ENCODE measurements around the gene CEND1. TPM values are rescaled to one million over a fixed set of nuclear protein-coding genes. Genes with fewer than 3 reads are reported as not detected.

Gene CEND1
- total and polyA plus RNA-seq, 2 of the 13 experiments (the other 11 are each of a cell fraction or from before 2014, with no cell fraction given): not detected

GRCh38 chr11:836700-837099 lies 46.8 kb upstream of the CEND1 start:
- DNase-seq (ENCODE audit: low spot score) (no peak), ATAC-seq (no peak), FAIRE-seq (no peak)
- Histone ChIP-seq H3K4me2 (ENCODE audit: low read depth, low read length) (no peak overlapping the region), H3K9me3 (ENCODE audit: low read length) (no peaks in the 10 kb centered on the region), H3K79me2 (ENCODE audit: insufficient read depth, low read length) (peaks cover 30% of the 10 kb centered on the region), H3K27me3 (ENCODE audit: control insufficient read depth in 1 of 2, insufficient read depth in 2 of 2, low read length in 2 of 2) (no peaks in the 10 kb centered on the region), H2AFZ (ENCODE audit: low read length) (no peak overlapping the region), H3K4me1 (ENCODE audit: insufficient read depth, low read length) (peaks cover 73% of the 10 kb centered on the region), H4K20me1 (ENCODE audit: insufficient read depth, low read length) (peaks cover 20% of the 10 kb centered on the region; the same call in 1 of the 2 replicates), H3K9ac (ENCODE audit: insufficient read depth, low read depth, low read length) (no peak overlapping the region), H3K27ac (ENCODE audit: extremely low read length, insufficient read depth, low read length) (no peak overlapping the region), H3K4me3 (replicated peaks in 1 of 3; ENCODE audit: insufficient read depth in 1 of 3, low read depth in 2 of 3, low read length in 3 of 3) (no peak overlapping the region), H3K36me3 (replicated peaks in 1 of 2; ENCODE audit: control insufficient read depth in 1 of 2, insufficient read depth in 2 of 2, low read length in 2 of 2) (peaks cover 9 to 36% of the 10 kb centered on the region in 2 experiments)
- in situ Hi-C loops (cut with HindIII; ENCODE audit: extremely low pct_ligation_motif_present, low pct_unique_long_range_greater_than_20kb) (no loop called here), intact Hi-C loops (cut with micrococcal nuclease; ENCODE audit: unreplicated experiment) (no loop called here)
- CTCF ChIA-PET (ENCODE audit: low intra/inter-chr PET ratio, low total read pairs): no interaction called here
- POLR2A ChIA-PET: interaction anchor here (11.1 to 16.1 kb wide), 2 partner anchors 7 to 18 kb away, joined by 141 to 264 read pairs; partner anchors contain the start of genes CD151, CRACR2B and PNPLA2
- no TSS peak for BruUV-seq (replicated peaks)
- 80% methylated on average over 1 of the region's 9 CpGs for WGBS (ENCODE audit: low lambda C conversion rate)
- TF ChIP-seq AGO2 (optimal IDR thresholded peaks at IDR 0.05; ENCODE audit: low read depth, low read length) (peak; percentile 55), ZNF780A (CRISPR knock-in tag; IDR thresholded peaks at IDR 0.05) (0 out of 2 replicates have a peak, but pooled peaks have one; percentile 33), AGO1 (IDR thresholded peaks at IDR 0.05; ENCODE audit: low read depth, low read length, poor library complexity, severe bottlenecking) (peak; percentile 23), RFX1 (IDR thresholded peaks at IDR 0.05) (no peak), ZNF510 (CRISPR knock-in tag; IDR thresholded peaks at IDR 0.05; ENCODE audit: low read depth) (no peak), POLR2G (IDR thresholded peaks at IDR 0.05; ENCODE audit: low read depth, low read length) (peak; percentile 54; the same call in 1 of the 2 replicates), RBFOX2 (IDR thresholded peaks at IDR 0.05; ENCODE audit: low read depth, low read length) (peak; percentile 32), POLR2AphosphoS5 (IDR thresholded peaks at IDR 0.05; ENCODE audit: low read depth, low read length) (0 out of 2 replicates have a peak, but pooled peaks have one; percentile 15)

DNA sequence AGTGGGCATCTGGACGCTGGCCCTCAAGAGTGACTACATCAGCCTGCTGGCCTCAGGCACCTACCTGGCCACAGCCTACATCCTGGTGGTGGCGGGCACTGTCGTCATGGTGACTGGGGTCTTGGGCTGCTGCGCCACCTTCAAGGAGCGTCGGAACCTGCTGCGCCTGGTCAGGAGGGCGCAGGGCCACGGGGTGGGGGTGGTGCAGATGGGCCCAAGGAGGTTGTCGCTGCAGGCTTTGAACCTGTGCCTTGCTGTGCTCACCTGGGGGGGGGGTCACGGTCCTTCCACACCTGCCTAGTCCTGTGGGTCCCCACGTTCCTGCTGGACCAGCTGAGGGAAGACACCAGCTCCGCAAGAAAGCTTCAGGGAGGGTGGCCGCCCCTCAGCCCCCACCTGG lies 46.4 kb upstream of the CEND1 start:
- no peaks in the 10 kb centered on the region for H3K27me3 ChIP-seq (ENCODE audit: control insufficient read depth in 1 of 2, insufficient read depth in 2 of 2, low read length in 2 of 2)
- H3K9ac ChIP-seq (ENCODE audit: insufficient read depth, low read depth, low read length): no peak overlapping the region
- H3K9me3 ChIP-seq (ENCODE audit: low read length): no peaks in the 10 kb centered on the region
- H2AFZ ChIP-seq (ENCODE audit: low read length): no peak overlapping the region
- ATAC-seq: no peak
- H3K4me3 ChIP-seq (replicated peaks in 1 of 3; ENCODE audit: insufficient read depth in 1 of 3, low read depth in 2 of 3, low read length in 3 of 3): no peak overlapping the region
- peaks cover 26% of the 10 kb centered on the region for H3K79me2 ChIP-seq (ENCODE audit: insufficient read depth, low read length)
- no peak for DNase-seq (ENCODE audit: low spot score)
- BruUV-seq (replicated peaks): no TSS peak
- ChIA-PET POLR2A (interaction anchor here (11.1 to 16.1 kb wide), 2 partner anchors 7 to 17 kb away, joined by 141 to 264 read pairs; partner anchors contain the start of genes CD151, CRACR2B and PNPLA2), CTCF (ENCODE audit: low intra/inter-chr PET ratio, low total read pairs) (no interaction called here)
- no peak overlapping the region for H3K27ac ChIP-seq (ENCODE audit: extremely low read length, insufficient read depth, low read length)
- intact Hi-C loops (cut with micrococcal nuclease; ENCODE audit: unreplicated experiment) (no loop called here), in situ Hi-C loops (cut with HindIII; ENCODE audit: extremely low pct_ligation_motif_present, low pct_unique_long_range_greater_than_20kb) (no loop called here)
- H3K36me3 ChIP-seq (replicated peaks in 1 of 2; ENCODE audit: control insufficient read depth in 1 of 2, insufficient read depth in 2 of 2, low read length in 2 of 2): peaks cover 9 to 36% of the 10 kb centered on the region in 2 experiments
- peaks cover 18% of the 10 kb centered on the region; the same call in 1 of the 2 replicates for H4K20me1 ChIP-seq (ENCODE audit: insufficient read depth, low read length)
- FAIRE-seq: no peak
- WGBS (ENCODE audit: low lambda C conversion rate): 100% methylated on average over 6 of the region's 14 CpGs
- H3K4me2 ChIP-seq (ENCODE audit: low read depth, low read length): no peak overlapping the region
- peaks cover 75% of the 10 kb centered on the region for H3K4me1 ChIP-seq (ENCODE audit: insufficient read depth, low read length)
- no peak for TF ChIP-seq PHF5A (CRISPR knock-in tag; IDR thresholded peaks at IDR 0.05; ENCODE audit: low read depth, unreplicated experiment)
- peak; percentile 63 for TF ChIP-seq RBFOX2 (IDR thresholded peaks at IDR 0.05; ENCODE audit: low read depth, low read length)
- no peak for TF ChIP-seq ZNF746 (CRISPR knock-in tag; IDR thresholded peaks at IDR 0.05)
- TF ChIP-seq, protein P1, sequence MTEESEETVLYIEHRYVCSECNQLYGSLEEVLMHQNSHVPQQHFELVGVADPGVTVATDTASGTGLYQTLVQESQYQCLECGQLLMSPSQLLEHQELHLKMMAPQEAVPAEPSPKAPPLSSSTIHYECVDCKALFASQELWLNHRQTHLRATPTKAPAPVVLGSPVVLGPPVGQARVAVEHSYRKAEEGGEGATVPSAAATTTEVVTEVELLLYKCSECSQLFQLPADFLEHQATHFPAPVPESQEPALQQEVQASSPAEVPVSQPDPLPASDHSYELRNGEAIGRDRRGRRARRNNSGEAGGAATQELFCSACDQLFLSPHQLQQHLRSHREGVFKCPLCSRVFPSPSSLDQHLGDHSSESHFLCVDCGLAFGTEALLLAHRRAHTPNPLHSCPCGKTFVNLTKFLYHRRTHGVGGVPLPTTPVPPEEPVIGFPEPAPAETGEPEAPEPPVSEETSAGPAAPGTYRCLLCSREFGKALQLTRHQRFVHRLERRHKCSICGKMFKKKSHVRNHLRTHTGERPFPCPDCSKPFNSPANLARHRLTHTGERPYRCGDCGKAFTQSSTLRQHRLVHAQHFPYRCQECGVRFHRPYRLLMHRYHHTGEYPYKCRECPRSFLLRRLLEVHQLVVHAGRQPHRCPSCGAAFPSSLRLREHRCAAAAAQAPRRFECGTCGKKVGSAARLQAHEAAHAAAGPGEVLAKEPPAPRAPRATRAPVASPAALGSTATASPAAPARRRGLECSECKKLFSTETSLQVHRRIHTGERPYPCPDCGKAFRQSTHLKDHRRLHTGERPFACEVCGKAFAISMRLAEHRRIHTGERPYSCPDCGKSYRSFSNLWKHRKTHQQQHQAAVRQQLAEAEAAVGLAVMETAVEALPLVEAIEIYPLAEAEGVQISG (CRISPR knock-in tag; IDR thresholded peaks at IDR 0.05): no peak
- no peak for TF ChIP-seq HES4 (CRISPR knock-in tag; IDR thresholded peaks at IDR 0.05; ENCODE audit: borderline replicate concordance)
- TF ChIP-seq, protein P2, sequence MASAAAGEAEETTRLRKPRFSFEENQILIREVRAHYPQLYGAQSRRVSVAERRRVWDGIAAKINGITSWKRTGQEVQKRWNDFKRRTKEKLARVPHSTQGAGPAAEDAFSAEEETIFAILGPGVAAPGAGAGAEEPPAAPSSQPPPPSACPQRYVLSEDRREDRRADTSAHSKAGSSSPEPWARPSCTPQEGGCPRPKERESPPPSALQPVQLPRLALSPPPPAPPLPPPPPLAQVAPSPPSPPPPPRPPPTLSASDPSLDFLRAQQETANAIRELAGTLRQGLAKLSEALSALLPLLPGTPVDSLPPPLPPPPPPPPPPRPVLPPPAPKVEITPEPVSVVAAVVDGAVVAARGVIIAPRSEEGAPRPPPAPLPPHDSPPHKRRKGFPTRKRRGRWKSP (CRISPR knock-in tag; IDR thresholded peaks at IDR 0.05): no peak
- TF ChIP-seq ZNF232 (CRISPR knock-in tag; IDR thresholded peaks at IDR 0.05; ENCODE audit: borderline replicate concordance): no peak
- TF ChIP-seq ZNF331 (CRISPR knock-in tag; IDR thresholded peaks at IDR 0.05): no peak
- TF ChIP-seq POLR2AphosphoS5 (IDR thresholded peaks at IDR 0.05; ENCODE audit: low read depth, low read length): no peak
- no peak for TF ChIP-seq SP4 (CRISPR knock-in tag; IDR thresholded peaks at IDR 0.05)

All from HepG2 (cell line).